Measurements from ENCODE around the gene SORCS2.

SORCS2 gene

GRCh38 chr4:7153711-7154110, 38.6 kb upstream of the SORCS2 start:
- H3K4me2 ChIP-seq (ENCODE audit: low read length) = no peak overlapping the region
- no peaks in the 10 kb centered on the region for H3K36me3 ChIP-seq (ENCODE audit: control insufficient read depth, low read length)
- no peaks in the 10 kb centered on the region for H3K9me2 ChIP-seq (replicated peaks; ENCODE audit: control insufficient read depth, low read length)

GRCh38 chr4:7154351-7154981, 37.9 kb upstream of the SORCS2 start:
- no peak for TF ChIP-seq EZH2phosphoT487 (IDR thresholded peaks at IDR 0.05; ENCODE audit: borderline replicate concordance, low read length)
- TF ChIP-seq CTCF (IDR thresholded peaks at IDR 0.05; ENCODE audit: low read depth, low read length, poor library complexity, severe bottlenecking) = no peak
- Histone ChIP-seq H3K4me3 (ENCODE audit: low read length) (no peak overlapping the region), H3K36me3 (ENCODE audit: control insufficient read depth, low read length) (no peaks in the 10 kb centered on the region), H4K20me1 (ENCODE audit: control insufficient read depth, insufficient read depth, low read depth, low read length) (no peaks in the 10 kb centered on the region), H3K4me1 (ENCODE audit: control insufficient read depth, low read length) (no peaks in the 10 kb centered on the region), H3K79me2 (ENCODE audit: control insufficient read depth, low read length) (no peaks in the 10 kb centered on the region), H3K4me2 (ENCODE audit: low read length) (no peak overlapping the region), H3F3A (ENCODE audit: control insufficient read depth, insufficient read depth) (no peaks in the 10 kb centered on the region), H3K27me3 (ENCODE audit: control insufficient read depth, low read length) (peaks cover 7% of the 10 kb centered on the region; the same call in 1 of the 2 replicates), H3K27ac (ENCODE audit: low read depth, low read length) (no peak overlapping the region), H3K9me2 (replicated peaks; ENCODE audit: control insufficient read depth, low read length) (no peaks in the 10 kb centered on the region), H3K9me3 (ENCODE audit: control insufficient read depth, insufficient read depth, low read length) (no peaks in the 10 kb centered on the region)

More at GRCh38 chr4:7153711-7154110, 38.6 kb upstream of the SORCS2 start:
- Histone ChIP-seq H3K27ac (ENCODE audit: low read depth, low read length) (no peak overlapping the region), H3K27me3 (ENCODE audit: control insufficient read depth, low read length) (peaks cover 7% of the 10 kb centered on the region; the same call in 1 of the 2 replicates), H3K79me2 (ENCODE audit: control insufficient read depth, low read length) (no peaks in the 10 kb centered on the region), H3F3A (ENCODE audit: control insufficient read depth, insufficient read depth) (no peaks in the 10 kb centered on the region), H3K4me1 (ENCODE audit: control insufficient read depth, low read length) (no peaks in the 10 kb centered on the region), H3K9me3 (ENCODE audit: control insufficient read depth, insufficient read depth, low read length) (no peaks in the 10 kb centered on the region), H4K20me1 (ENCODE audit: control insufficient read depth, insufficient read depth, low read depth, low read length) (no peaks in the 10 kb centered on the region), H3K4me3 (ENCODE audit: low read length) (no peak overlapping the region)
- TF ChIP-seq EZH2phosphoT487 (IDR thresholded peaks at IDR 0.05; ENCODE audit: borderline replicate concordance, low read length) (no peak), CTCF (IDR thresholded peaks at IDR 0.05; ENCODE audit: low read depth, low read length, poor library complexity, severe bottlenecking) (no peak)

DNA sequence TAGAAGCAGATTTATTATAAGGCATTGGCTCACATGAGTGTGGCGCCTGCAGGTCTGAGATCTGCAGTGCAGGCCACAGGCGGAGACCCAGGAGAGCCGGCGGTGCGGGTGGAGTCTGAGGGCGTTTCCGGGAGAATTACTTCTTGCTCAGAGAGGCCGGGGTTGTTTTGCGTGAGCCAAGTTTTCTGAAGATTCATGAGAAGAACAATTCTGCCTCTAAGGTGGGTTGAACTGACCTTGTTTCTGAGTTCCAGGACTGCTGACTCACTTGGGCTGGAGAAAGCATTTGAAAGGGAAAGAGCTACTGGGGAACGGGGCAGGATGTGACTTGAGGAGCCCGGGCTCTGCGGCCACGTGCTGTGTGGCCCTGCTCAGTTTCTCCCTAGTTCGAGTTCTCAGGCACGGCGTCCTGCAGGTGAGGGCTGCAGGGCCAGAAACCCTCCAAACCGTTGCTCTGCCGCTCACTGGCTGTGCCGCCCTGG, 36.7 kb upstream of the SORCS2 start:
- TF ChIP-seq CTCF (IDR thresholded peaks at IDR 0.05; ENCODE audit: low read depth, low read length, poor library complexity, severe bottlenecking) (no peak), EZH2phosphoT487 (IDR thresholded peaks at IDR 0.05; ENCODE audit: borderline replicate concordance, low read length) (no peak)
- no peak overlapping the region for H3K4me2 ChIP-seq (ENCODE audit: low read length)
- no peaks in the 10 kb centered on the region for H4K20me1 ChIP-seq (ENCODE audit: control insufficient read depth, insufficient read depth, low read depth, low read length)
- no peak overlapping the region for H3K4me3 ChIP-seq (ENCODE audit: low read length)
- no peaks in the 10 kb centered on the region for H3K79me2 ChIP-seq (ENCODE audit: control insufficient read depth, low read length)
- no peaks in the 10 kb centered on the region for H3K9me2 ChIP-seq (replicated peaks; ENCODE audit: control insufficient read depth, low read length)
- H3K27ac ChIP-seq (ENCODE audit: low read depth, low read length) = no peak overlapping the region
- no peaks in the 10 kb centered on the region for H3K4me1 ChIP-seq (ENCODE audit: control insufficient read depth, low read length)
- no peaks in the 10 kb centered on the region for H3F3A ChIP-seq (ENCODE audit: control insufficient read depth, insufficient read depth)
- no peaks in the 10 kb centered on the region for H3K9me3 ChIP-seq (ENCODE audit: control insufficient read depth, insufficient read depth, low read length)
- no peaks in the 10 kb centered on the region for H3K36me3 ChIP-seq (ENCODE audit: control insufficient read depth, low read length)
- peaks cover 7% of the 10 kb centered on the region; the same call in 1 of the 2 replicates for H3K27me3 ChIP-seq (ENCODE audit: control insufficient read depth, low read length)

All from DOHH2 (cell line).